NT2/D1 (cell line): Measurements from ENCODE around the gene SDR39U1.

ENCODE experiments used
- SUZ12 ChIP-seq: IDR thresholded peaks from 2 replicates; pipeline ENCODE4 v1.6.1; 2011; ENCODE audit not compliant: insufficient read length, insufficient read depth; ENCODE audit errors: extremely low read depth
- YY1 ChIP-seq: IDR thresholded peaks from 2 replicates; pipeline ENCODE4 v1.6.1; 2011; ENCODE audit not compliant: insufficient read length, insufficient read depth

GRCh38 chr14:24435192-24435810, 7.3 kb downstream of the SDR39U1 start:
- TF ChIP-seq YY1 (no peak), SUZ12 (no peak)
